HG02623 (cell line): ENCODE data around the gene GPR149.
"Not testable (repeated sequence)": the region's sequence is repeated elsewhere in the genome, so short reads cannot be mapped to it uniquely, and the experiment has no call there.

Experiments
- ATAC-seq: cut with Tn5 transposase; IDR thresholded peaks from one replicate; pipeline ENCODE4 v1.9.1; 2021; ENCODE audit warnings: moderate library complexity; ENCODE audit not compliant: unreplicated experiment

The GPR149 gene, protein sequence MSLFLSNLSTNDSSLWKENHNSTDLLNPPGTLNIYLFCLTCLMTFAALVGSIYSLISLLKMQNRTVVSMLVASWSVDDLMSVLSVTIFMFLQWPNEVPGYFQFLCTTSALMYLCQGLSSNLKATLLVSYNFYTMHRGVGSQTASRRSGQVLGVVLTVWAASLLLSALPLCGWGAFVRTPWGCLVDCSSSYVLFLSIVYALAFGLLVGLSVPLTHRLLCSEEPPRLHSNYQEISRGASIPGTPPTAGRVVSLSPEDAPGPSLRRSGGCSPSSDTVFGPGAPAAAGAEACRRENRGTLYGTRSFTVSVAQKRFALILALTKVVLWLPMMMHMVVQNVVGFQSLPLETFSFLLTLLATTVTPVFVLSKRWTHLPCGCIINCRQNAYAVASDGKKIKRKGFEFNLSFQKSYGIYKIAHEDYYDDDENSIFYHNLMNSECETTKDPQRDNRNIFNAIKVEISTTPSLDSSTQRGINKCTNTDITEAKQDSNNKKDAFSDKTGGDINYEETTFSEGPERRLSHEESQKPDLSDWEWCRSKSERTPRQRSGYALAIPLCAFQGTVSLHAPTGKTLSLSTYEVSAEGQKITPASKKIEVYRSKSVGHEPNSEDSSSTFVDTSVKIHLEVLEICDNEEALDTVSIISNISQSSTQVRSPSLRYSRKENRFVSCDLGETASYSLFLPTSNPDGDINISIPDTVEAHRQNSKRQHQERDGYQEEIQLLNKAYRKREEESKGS

DNA sequence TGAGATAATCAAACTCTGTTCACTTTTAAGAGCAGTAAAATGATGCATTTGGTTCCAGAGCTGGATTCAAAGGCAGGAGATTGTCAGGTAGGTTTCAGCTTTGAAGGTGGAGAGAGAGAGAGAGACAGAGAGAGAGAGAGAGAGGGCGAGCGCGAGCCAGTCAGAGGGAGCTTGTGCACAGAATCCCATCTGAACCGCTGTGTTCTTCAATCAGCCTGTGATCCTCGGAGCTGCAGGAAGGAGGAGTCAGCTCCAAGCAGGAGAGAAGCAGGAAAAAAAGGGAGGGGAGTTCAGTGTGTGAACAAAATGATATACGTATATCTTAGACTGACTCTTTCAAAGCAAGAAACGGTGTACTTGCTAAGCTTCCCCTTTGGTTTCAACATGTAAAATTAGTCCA lies at the start of gene GPR149:
Gene GPR149 (minus strand): TSS at position 177 of the 400 bp plus-strand sequence. CDS start 575 bp downstream, outside the sequence.
- no peak for ATAC-seq

- ATAC-seq, result no peak
Measured at GRCh38 chr3:154473769-154474168, 43.8 kb upstream of the GPR149 start.

DNA sequence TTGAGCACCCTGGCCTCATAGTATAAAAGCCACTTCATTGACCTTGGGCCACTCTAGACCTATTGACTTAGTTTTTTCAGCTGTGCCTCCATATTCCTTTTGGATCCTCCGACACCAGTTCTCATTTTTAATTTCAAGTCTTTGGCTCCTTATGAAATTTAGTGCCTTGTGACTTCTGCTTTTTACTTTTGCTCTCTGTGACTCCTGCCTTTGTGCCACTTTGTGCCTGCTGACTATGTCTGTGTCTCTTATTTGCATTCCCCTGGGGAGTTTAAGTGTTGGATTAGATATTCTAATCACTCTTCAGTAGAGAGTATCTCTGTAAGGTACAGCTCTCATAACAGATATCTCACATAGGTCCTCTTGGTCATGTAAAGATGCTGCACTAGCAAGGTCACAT lies 39.6 kb upstream of the GPR149 start:
- no peak for ATAC-seq

DNA sequence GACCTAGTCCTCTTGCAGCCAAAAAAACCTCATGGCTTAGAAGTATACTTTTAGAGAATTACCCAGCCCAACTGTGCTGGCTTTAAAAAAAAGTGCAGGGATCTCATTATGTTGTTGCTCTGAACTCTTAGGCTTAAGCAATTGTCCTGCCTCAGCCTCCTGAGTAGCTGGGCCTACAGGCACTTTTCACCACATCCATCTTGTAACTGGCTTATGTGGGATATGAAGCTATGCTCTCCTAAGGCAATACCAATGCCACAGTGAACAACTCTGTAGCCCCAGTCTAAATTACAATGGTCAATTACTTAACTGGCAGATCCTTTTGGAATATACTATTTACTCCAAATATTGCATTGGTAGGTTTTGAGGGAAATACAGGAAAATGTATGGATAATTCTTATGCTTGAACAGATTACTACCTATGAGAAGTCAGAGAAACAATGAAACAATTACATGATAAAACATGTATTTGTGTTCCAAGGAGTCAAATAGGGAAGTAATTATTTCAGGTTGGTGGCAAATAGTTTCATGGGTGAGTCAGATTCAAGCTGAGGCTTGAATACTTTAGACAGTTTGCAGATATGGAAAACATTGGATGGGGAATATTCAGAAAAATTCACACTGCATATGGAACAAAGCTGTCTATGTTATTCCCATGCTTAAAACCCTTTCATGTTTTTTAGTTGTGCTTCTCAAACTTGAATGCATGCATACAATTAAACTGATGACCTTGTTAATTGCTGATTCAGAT lies 34.6 kb upstream of the GPR149 start:
- no peak for ATAC-seq

- ATAC-seq, result no peak
Measured at GRCh38 chr3:154458560-154458959, 28.6 kb upstream of the GPR149 start.

DNA sequence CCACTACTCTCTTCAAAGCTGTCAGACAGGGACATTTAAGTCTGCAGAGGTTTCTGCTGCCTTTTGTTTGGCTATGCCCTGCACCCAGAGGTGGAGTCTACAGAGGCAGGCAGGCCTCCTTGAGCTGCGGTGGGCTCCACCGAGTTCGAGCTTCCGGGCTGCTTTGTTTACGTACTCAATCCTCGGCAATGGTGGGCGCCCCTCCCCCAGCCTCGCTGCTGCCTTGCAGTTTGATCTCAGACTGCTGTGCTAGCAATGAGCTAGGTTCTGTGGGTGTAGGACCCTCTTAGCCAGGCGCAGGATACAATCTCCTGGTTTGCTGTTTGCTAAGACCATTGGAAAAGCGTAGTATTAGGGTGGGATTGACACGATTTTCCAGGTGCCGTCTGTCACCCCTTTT lies 9.1 kb upstream of the GPR149 start:
- ATAC-seq, result not testable (repeated sequence)

DNA sequence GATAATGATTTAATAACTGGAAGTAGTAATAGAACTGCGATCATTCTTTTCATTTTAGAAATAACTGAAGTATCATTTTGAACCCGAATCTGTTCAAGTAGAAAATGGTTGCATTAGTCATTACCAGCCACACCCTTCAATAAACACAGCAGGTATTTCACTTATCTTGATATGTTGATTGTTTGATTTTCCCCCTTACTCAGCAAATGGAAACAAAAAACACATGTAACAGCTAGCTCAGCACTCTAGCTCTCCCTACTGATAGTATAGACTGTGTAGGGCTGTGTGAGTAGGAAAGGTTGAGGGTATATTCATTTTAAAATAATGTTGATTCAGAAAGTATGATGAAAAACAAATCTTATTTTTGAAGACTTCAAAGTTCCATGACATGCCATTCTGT lies 1.1 kb upstream of the GPR149 start:
- no peak for ATAC-seq

DNA sequence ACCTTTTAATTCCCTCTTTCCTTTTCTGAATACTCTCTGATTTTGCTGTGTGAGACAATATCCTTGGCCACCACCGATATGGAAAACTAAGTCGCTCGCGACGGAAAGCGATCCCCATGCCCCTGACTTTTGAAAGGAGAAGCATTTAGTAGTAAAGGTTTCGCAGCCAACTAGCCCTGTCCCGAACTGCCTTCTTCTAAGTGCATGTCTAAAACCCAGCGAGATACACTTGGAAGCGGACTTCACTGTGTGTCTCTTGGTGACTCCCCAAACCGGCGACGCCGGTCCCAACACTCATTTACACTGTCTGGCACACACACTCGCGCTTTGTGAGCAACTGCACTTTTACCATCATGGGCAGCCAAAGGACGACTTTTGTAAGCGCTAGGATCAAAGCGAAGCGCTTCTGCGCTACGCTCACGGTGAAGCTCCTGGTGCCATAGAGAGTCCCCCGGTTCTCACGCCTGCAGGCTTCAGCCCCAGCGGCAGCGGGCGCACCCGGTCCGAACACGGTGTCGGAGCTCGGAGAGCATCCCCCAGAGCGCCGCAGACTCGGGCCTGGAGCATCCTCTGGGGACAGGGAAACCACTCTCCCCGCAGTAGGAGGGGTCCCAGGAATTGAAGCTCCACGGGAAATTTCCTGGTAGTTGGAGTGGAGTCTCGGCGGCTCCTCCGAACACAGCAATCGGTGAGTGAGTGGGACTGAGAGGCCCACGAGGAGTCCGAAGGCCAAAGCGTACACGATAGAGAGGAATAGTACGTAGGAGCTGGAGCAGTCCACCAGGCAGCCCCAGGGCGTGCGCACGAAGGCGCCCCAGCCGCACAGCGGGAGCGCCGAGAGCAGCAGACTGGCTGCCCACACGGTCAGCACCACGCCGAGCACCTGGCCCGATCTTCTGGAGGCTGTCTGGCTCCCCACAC lies 1.4 kb downstream of the GPR149 start:
- ATAC-seq, result no peak

- ATAC-seq, result no peak
Measured at GRCh38 chr3:154427685-154428285, 2.2 kb downstream of the GPR149 start.

GRCh38 chr3:154422694-154423093 lies 7.3 kb downstream of the GPR149 start:
- no peak for ATAC-seq

DNA sequence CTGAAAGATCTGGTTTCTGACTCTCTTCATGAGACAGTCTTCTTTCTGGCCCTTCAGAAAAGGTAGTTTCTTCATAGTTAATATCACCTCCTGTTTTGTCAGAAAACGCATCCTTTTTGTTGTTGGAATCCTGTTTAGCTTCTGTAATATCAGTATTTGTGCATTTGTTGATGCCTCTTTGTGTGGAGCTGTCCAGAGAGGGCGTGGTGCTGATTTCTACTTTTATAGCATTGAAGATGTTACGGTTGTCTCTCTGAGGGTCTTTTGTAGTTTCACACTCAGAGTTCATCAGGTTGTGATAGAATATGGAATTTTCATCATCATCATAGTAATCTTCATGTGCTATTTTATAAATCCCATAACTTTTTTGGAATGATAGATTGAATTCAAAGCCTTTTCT lies 8.9 kb downstream of the GPR149 start:
- ATAC-seq, result no peak

GRCh38 chr3:154398084-154398967 lies 31.7 kb downstream of the GPR149 start:
- ATAC-seq, result peak; percentile 95

DNA sequence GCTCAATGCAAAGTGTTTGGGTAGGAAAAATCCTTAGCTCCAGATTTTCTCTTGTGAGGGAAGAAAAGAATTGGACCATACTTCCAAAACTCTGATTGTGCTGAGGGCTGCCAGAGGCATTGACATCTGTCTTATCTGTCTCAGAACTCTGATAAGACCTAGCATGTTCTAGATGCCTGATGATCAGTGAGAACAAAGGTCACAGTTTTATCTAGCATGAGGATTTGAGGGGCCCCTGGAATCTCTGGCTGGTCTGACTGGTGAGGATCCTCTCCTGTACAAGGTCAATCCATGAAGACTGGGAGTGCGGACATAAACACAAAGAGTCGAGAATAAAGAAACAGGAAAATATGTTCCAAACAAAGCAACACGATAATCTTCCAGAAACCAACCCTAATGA lies 40.1 kb downstream of the GPR149 start:
- ATAC-seq, result no peak

- no peak for ATAC-seq
Measured at GRCh38 chr3:154384479-154384878, 45.5 kb downstream of the GPR149 start.

DNA sequence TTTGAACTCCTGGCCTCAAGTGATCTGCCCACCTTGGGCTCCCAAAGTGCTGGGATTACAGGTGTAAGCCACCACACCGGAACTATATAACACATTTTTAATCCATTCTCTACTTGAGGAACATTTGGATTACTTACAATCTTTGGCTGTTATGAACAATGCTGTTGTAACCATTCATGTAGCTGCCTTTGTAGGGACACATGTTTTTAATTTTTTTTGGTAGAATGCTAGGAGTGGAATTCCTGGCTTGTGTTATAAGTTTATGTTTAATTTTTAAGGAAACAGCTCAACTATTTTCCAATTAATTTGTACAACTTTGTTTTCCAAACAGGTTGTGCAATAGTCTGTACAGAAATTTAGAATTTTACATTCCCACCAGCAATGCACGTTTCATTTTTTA lies 51.7 kb downstream of the GPR149 start:
- no peak for ATAC-seq

GRCh38 chr3:154367221-154367620 lies 62.8 kb downstream of the GPR149 start:
- ATAC-seq, result no peak

DNA sequence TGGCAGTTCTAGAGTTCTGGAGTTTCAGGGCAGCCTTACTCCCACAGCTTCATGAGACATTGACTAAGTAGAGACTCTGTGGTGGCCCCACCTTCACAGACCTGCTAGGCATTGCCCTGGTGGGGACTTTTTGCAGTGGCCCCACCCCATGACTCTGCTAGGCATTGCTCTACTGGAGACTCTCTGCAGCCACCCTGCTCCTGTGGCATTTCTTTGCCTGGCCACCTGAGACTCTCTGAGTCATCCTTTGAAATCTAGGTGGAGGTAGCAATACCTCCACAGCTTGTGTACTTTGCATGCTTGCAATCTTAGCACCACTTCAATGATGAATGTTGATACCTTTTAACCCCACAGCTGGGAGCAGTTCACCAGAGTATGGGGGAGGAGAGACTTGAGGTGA lies 65.1 kb downstream of the GPR149 start:
- no peak for ATAC-seq

GRCh38 chr3:154361099-154361498 lies 68.9 kb downstream of the GPR149 start:
- ATAC-seq, result no peak

DNA sequence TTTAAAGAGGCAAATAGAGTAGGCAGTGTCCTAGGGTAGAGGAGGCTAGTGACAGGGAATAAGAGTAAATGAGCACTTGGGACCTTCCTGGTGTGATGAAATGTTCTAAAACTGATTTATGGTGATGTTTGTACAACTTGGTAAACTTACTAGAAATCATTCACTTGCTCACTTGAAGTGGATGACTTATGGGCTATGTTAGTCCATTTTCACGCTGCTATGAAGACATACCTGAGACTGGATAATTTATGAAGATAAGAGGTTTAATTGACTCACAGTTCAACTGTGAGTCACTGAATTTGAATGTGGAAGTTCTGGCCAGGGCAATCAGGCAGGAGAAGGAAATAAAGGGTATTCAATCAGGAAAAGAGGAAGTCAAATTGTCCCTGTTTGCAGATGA lies 74.0 kb downstream of the GPR149 start:
- ATAC-seq, result no peak
